Mesenchymal stem cell (in vitro differentiated cells and primary cell): ENCODE results near the gene SLC34A1.

Experiments
- DNase-seq: peaks from one replicate; pipeline ENCODE4 v3.0.0-alpha.2; 2013
- H2AFZ ChIP-seq: one replicate; pipeline ENCODE4 v1.6.1; 2013; ENCODE audit warnings: low read depth, mild to moderate bottlenecking, control low read depth, inconsistent platforms, low read length, moderate library complexity
- H2AK5ac ChIP-seq: 2 replicates; pipeline ENCODE4 v1.6.1; 2013; ENCODE audit warnings: low read length, moderate library complexity, mild to moderate bottlenecking, inconsistent platforms; ENCODE audit not compliant: severe bottlenecking
- H2BK120ac ChIP-seq: one replicate; pipeline ENCODE4 v1.6.1; 2013; ENCODE audit warnings: low read depth, mild to moderate bottlenecking, inconsistent platforms, low read length, moderate library complexity
- H2BK12ac ChIP-seq, 2 experiments: one replicate each; pipeline ENCODE4 v1.6.1; 2013; ENCODE audit warnings: inconsistent platforms in 2 of 2, low read length in 2 of 2, mild to moderate bottlenecking in 2 of 2, moderate library complexity in 2 of 2, control low read depth in 1 of 2
- H2BK15ac ChIP-seq: one replicate; pipeline ENCODE4 v1.6.1; 2013; ENCODE audit warnings: mild to moderate bottlenecking, low read depth, inconsistent platforms; ENCODE audit not compliant: poor library complexity, severe bottlenecking
- H2BK5ac ChIP-seq: 2 replicates; pipeline ENCODE4 v1.6.1; 2013; ENCODE audit warnings: low read depth, mild to moderate bottlenecking, low read length, control low read depth, inconsistent platforms; ENCODE audit not compliant: poor library complexity, severe bottlenecking
- H3K14ac ChIP-seq, 2 experiments: one replicate each; pipeline ENCODE4 v1.6.1; 2013; ENCODE audit warnings: inconsistent platforms in 2 of 2, low read length in 2 of 2, control low read depth in 1 of 2, mild to moderate bottlenecking in 1 of 2, moderate library complexity in 1 of 2
- H3K18ac ChIP-seq, 2 experiments: one replicate each; pipeline ENCODE4 v1.6.1; 2013; ENCODE audit warnings: inconsistent platforms in 2 of 2, low read length in 2 of 2, control low read depth in 1 of 2, low read depth in 1 of 2, mild to moderate bottlenecking in 1 of 2
- H3K23ac ChIP-seq, 2 experiments: one replicate each; pipeline ENCODE4 v1.6.1; 2013; ENCODE audit warnings: inconsistent platforms in 2 of 2, low read length in 2 of 2, mild to moderate bottlenecking in 2 of 2, moderate library complexity in 2 of 2, control low read depth in 1 of 2
- H3K27ac ChIP-seq: 2 replicates; pipeline ENCODE4 v1.5.1; 2013; ENCODE audit warnings: mild to moderate bottlenecking, moderate library complexity, low read length, control low read depth, inconsistent platforms; ENCODE audit not compliant: poor library complexity, severe bottlenecking
- H3K27me3 ChIP-seq, 2 experiments: 2 replicates each; pipeline versions ENCODE4 v1.6.1 to v1.7.0; 2013; ENCODE audit warnings: low read length in 2 of 2, mild to moderate bottlenecking in 2 of 2, moderate library complexity in 2 of 2, control low read depth in 1 of 2, inconsistent platforms in 1 of 2; ENCODE audit not compliant: control insufficient read depth in 1 of 2, insufficient read depth in 1 of 2
- H3K36me3 ChIP-seq, 2 experiments: 2 replicates each; pipeline versions ENCODE4 v1.6.1 to v1.7.0; 2013; ENCODE audit warnings: low read length in 2 of 2, control low read depth in 1 of 2, inconsistent platforms in 1 of 2, low read depth in 1 of 2, mild to moderate bottlenecking in 1 of 2; ENCODE audit not compliant: insufficient read depth in 2 of 2, control insufficient read depth in 1 of 2
- H3K4ac ChIP-seq, 2 experiments: one replicate each; pipeline ENCODE4 v1.6.1; 2013; ENCODE audit warnings: inconsistent platforms in 2 of 2, low read length in 2 of 2, mild to moderate bottlenecking in 2 of 2, moderate library complexity in 2 of 2, control low read depth in 1 of 2, low read depth in 1 of 2
- H3K4me1 ChIP-seq: 2 replicates; pipeline ENCODE4 v1.6.1; 2013; ENCODE audit warnings: low read depth, low read length, control low read depth; ENCODE audit not compliant: control insufficient read depth, insufficient read depth
- H3K4me2 ChIP-seq: 2 replicates; pipeline ENCODE4 v1.6.1; 2013; ENCODE audit warnings: low read length, mild to moderate bottlenecking, inconsistent platforms; ENCODE audit not compliant: poor library complexity, severe bottlenecking
- H3K4me3 ChIP-seq, 2 experiments: 2 replicates each; pipeline versions ENCODE4 v1.5.1 to v1.7.0; 2013; ENCODE audit warnings: low read length in 2 of 2, mild to moderate bottlenecking in 2 of 2, control low read depth in 1 of 2, low read depth in 1 of 2; ENCODE audit not compliant: insufficient read depth in 1 of 2
- H3K79me1 ChIP-seq: replicated peaks from 2 replicates; pipeline ENCODE4 v1.6.1; 2013; ENCODE audit warnings: mild to moderate bottlenecking, control low read depth, low read length, inconsistent platforms; ENCODE audit not compliant: poor library complexity, severe bottlenecking
- H3K9ac ChIP-seq: 2 replicates; pipeline ENCODE4 v1.7.0; 2013; ENCODE audit warnings: mild to moderate bottlenecking, low read length, moderate library complexity
- H3K9me3 ChIP-seq: 2 replicates; pipeline ENCODE4 v1.7.0; 2013; ENCODE audit warnings: mild to moderate bottlenecking, low read length; ENCODE audit not compliant: control insufficient read depth
- H4K8ac ChIP-seq: one replicate; pipeline ENCODE4 v1.6.1; 2013; ENCODE audit warnings: inconsistent platforms, mild to moderate bottlenecking, low read length, moderate library complexity
- H4K91ac ChIP-seq: one replicate; pipeline ENCODE4 v1.6.1; 2013; ENCODE audit warnings: mild to moderate bottlenecking, low read length, inconsistent platforms
- WGBS: methylation state at CpG from one replicate; pipeline ENCODE4 v1.1.7; 2013; ENCODE audit warnings: mixed read lengths; 5-methylcytosine and 5-hydroxymethylcytosine counted together

Gene SLC34A1

DNA sequence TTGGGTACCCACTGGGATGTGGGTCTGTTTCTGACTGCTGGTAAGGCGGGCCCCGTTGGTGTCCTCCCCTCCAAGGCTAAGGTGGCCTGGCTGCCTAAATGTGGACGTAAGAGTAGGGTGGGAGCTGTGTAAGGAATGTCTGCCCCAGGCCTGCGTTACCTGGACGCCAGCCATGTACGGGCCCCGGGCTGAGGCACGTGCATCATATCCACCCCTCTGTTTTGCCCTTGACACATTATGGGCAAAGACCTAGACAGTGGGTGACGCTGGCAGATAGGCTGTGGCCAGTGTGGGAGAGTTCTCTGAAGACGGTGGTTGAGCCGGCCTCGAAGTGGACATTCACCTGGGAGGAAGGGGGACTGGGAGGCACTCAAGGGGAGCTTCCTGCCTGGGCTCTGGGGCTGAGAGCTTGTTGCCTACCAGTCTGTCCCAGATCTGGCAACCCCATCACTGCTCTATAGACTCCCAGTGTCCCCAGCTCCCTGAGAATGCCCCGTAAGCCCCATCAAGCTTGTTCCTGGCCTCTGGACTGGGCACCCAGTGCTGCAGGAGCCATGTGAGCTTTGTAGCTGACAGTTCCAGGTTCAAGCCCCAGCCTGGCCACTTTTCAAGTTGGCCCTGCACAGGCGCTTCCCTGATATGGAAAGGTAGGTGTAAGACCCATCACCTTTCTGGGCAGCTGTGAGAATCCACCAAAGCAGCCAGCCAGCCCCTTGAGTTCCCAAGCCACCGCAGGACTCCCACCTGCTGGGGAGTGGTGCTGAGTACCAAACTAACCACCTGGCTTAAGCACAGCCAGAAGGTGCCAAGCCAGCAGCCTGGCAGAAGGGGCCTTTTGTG is 59.1 kb downstream of the SLC34A1 start:
- no peak overlapping the region for H2BK120ac ChIP-seq
- no peak overlapping the region for H4K8ac ChIP-seq
- H3K4me3 ChIP-seq = no peak overlapping the region
- H2BK12ac ChIP-seq = no peak overlapping the region
- H2BK5ac ChIP-seq = no peak overlapping the region
- no peak overlapping the region for H2AK5ac ChIP-seq
- no peak overlapping the region for H2AFZ ChIP-seq
- H3K18ac ChIP-seq = no peak overlapping the region
- H3K23ac ChIP-seq = no peak overlapping the region
- WGBS = 96% methylated on average over 15 of the region's 15 CpGs
- no peaks in the 10 kb centered on the region for H3K79me1 ChIP-seq
- H3K27ac ChIP-seq = no peak overlapping the region
- peaks cover 16 to 41% of the 10 kb centered on the region in 2 experiments for H3K36me3 ChIP-seq
- peaks cover 0 to 10% of the 10 kb centered on the region in 2 experiments for H3K27me3 ChIP-seq
- peaks cover 22% of the 10 kb centered on the region for H3K4me1 ChIP-seq
- H3K9me3 ChIP-seq = no peaks in the 10 kb centered on the region
- H2BK15ac ChIP-seq = no peak overlapping the region
- DNase-seq = no peak
- no peak overlapping the region for H3K4me2 ChIP-seq
- no peak overlapping the region for H4K91ac ChIP-seq
- H3K4ac ChIP-seq = no peak overlapping the region
- no peak overlapping the region for H3K14ac ChIP-seq
- H3K9ac ChIP-seq = no peak overlapping the region

DNA sequence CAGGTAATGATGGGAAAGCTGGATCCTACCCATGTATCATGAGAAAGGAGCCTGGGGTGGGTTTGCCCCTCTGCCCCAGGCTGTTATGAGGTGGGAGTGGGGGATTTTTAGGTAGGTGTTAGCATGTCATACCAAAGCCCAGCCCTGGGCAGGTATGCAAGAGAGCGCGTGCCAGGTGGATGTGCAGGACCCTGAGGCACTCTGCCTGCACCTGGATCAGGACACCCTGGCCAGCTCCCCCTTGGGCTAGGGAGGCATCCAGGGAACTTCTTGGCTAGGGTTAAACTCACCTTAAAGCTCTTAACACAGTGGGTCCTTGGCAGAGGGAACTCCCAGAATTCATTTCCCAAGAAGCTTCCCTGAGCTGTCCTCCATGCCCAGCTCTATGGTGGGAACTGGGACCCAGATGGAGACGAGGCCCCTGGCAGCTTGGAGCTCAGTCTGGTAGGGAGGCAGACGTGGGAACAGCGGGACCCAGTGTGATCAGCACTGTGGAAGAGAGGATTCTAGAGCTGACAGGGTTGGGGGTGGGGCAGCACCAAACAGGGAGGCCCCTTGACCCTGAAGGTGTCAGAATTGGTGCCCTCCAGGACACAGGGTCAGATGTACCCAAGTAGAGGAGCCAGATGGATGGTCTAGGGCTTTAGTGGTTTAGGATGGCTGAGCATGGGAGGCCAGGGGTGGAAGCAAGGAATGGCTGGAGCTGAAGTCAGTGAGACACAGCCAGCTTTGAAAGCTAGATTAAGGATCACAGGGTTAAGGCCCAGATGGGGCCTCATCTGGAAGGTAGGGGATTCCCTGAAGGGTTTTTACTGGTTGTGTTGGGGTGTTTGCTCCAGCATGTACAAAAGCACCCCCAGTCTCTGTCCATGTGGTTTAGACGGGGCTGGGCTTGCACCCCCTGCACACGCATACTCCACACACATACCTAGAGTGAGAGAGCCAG is 60.1 kb downstream of the SLC34A1 start:
- no peaks in the 10 kb centered on the region for H3K9me3 ChIP-seq
- WGBS = 82% methylated on average over 5 of the region's 7 CpGs

DNA sequence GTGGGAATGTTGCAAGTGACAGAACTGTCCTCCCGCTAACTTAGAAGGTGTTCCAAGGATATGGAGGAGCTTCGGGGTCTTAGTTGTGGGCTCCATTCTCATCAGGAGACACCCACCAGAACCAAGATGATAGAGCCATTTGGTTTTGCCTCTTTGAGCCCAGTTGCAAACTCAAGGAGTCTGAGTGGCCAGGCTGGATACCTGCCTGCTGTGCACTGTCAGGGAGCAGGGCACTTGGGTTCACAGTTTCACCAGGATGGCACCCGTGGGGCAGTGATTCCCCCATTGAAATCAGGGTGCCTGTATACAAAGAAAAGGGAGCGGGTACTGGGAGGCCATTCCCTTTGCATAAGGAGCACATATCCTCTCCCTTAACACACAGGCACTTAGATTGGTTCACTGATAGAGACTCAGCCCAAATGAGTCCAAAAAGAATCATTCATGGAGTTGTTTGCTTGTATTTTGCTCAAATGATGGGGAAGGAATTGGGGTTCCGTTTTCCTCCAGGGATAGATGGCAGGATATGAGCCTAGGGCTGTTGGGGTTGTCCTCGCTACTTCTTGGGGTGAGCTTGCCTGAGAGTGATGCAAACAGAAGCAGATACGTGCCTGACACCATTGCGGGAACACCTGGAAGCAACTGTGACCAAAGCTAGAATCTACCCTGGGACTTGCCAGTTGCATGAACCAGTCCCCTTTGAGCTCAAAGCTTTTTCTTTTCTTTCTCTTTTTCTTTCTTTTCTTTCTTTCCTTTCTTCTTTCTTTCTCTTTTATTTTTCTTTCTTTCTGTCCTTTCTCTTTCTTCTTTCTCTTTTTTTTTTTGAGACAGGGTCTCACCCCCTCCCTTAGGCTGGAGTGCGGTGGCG is 61.0 kb downstream of the SLC34A1 start:
- 97% methylated on average over 10 of the region's 10 CpGs for WGBS
- Histone ChIP-seq H4K8ac (no peak overlapping the region), H3K4me1 (peaks cover 31% of the 10 kb centered on the region), H2AK5ac (no peak overlapping the region), H3K27me3 (peaks cover 0 to 10% of the 10 kb centered on the region in 2 experiments), H4K91ac (no peak overlapping the region), H3K9me3 (no peaks in the 10 kb centered on the region), H2BK15ac (no peak overlapping the region), H2AFZ (no peak overlapping the region), H3K4me2 (peak overlapping the region; percentile 82), H3K36me3 (peaks cover 10 to 44% of the 10 kb centered on the region in 2 experiments), H2BK5ac (no peak overlapping the region), H3K9ac (peak overlapping the region; percentile 71), H3K18ac (no peak overlapping the region), H2BK120ac (no peak overlapping the region), H3K79me1 (peaks cover 7% of the 10 kb centered on the region), H3K4me3 (peak overlapping the region in 1 of 2 experiments; percentile 80), H3K4ac (no peak overlapping the region), H3K27ac (no peak overlapping the region), H3K14ac (no peak overlapping the region), H3K23ac (no peak overlapping the region), H2BK12ac (no peak overlapping the region)
- no peak for DNase-seq

More for the DNA sequence above, 60.1 kb downstream of the SLC34A1 start:
- Histone ChIP-seq H3K79me1 (peaks cover 4% of the 10 kb centered on the region), H3K4me2 (no peak overlapping the region), H2BK120ac (no peak overlapping the region), H3K4me3 (no peak overlapping the region), H3K4ac (no peak overlapping the region), H4K91ac (no peak overlapping the region), H2BK5ac (no peak overlapping the region), H2AFZ (no peak overlapping the region), H3K18ac (no peak overlapping the region), H3K14ac (no peak overlapping the region), H3K9ac (no peak overlapping the region), H3K23ac (no peak overlapping the region), H2BK12ac (no peak overlapping the region), H3K4me1 (peaks cover 27% of the 10 kb centered on the region), H3K27me3 (peaks cover 0 to 10% of the 10 kb centered on the region in 2 experiments), H4K8ac (peak overlapping the region; percentile 7), H2BK15ac (no peak overlapping the region), H2AK5ac (no peak overlapping the region), H3K27ac (no peak overlapping the region), H3K36me3 (peaks cover 10 to 39% of the 10 kb centered on the region in 2 experiments)
- no peak for DNase-seq
